Smooth muscle cell (in vitro differentiated cells): ENCODE measurements around the gene ESR1. TPM values are rescaled to one million over a fixed set of nuclear protein-coding genes. Genes with fewer than 3 reads are reported as not detected.

Source experiments
- DNase-seq: peaks from one replicate; lab custom pipeline; 2025; ENCODE audit not compliant: unreplicated experiment; lab: John Stamatoyannopoulos, UW
- H2AFZ ChIP-seq: fragments of 200-600 bp; sonication (generic); 2 replicates; pipeline ENCODE4 v1.6.0; 2016; ENCODE audit warnings: antibody characterized with exemption, low read depth, mild to moderate bottlenecking
- H3F3A ChIP-seq: fragments of 200-600 bp; sonication (generic); 2 replicates; pipeline ENCODE4 v1.6.0; 2017; ENCODE audit warnings: antibody characterized with exemption, low read depth
- H3K27ac ChIP-seq: fragments of 200-600 bp; sonication (generic); 2 replicates; pipeline ENCODE4 v1.5.1; 2016; ENCODE audit warnings: low read depth, mild to moderate bottlenecking
- H3K27me3 ChIP-seq: fragments of 200-600 bp; sonication (generic); 2 replicates; pipeline ENCODE4 v1.6.1; 2016; ENCODE audit warnings: low read depth, mild to moderate bottlenecking
- H3K36me3 ChIP-seq: fragments of 200-600 bp; sonication (generic); 2 replicates; pipeline ENCODE4 v1.5.1; 2016; ENCODE audit warnings: low read depth
- H3K4me1 ChIP-seq: fragments of 200-600 bp; sonication (generic); 2 replicates; pipeline ENCODE4 v1.5.1; 2016; ENCODE audit warnings: low read depth
- H3K4me2 ChIP-seq: fragments of 200-600 bp; sonication (generic); 2 replicates; pipeline ENCODE4 v1.6.0; 2016; ENCODE audit warnings: mild to moderate bottlenecking
- H3K4me3 ChIP-seq: fragments of 200-600 bp; sonication (generic); 2 replicates; pipeline ENCODE4 v1.5.1; 2016; ENCODE audit warnings: mild to moderate bottlenecking
- H3K79me2 ChIP-seq: fragments of 200-600 bp; sonication (generic); 2 replicates; pipeline ENCODE4 v1.6.0; 2016; ENCODE audit warnings: low read depth, mild to moderate bottlenecking
- H3K9ac ChIP-seq: fragments of 200-600 bp; sonication (generic); 2 replicates; pipeline ENCODE4 v1.6.0; 2016; ENCODE audit warnings: low read depth
- H3K9me3 ChIP-seq: fragments of 200-600 bp; sonication (generic); replicated peaks from 2 replicates; pipeline ENCODE4 v1.5.1; 2016; ENCODE audit warnings: low read depth
- H4K20me1 ChIP-seq: fragments of 200-600 bp; sonication (generic); 2 replicates; pipeline ENCODE4 v1.6.0; 2016; ENCODE audit warnings: low read depth
- WGBS: methylation state at CpG from one replicate; pipeline ENCODE4 v1.1.7; 2016; ENCODE audit warnings: low lambda C conversion rate; 5-methylcytosine and 5-hydroxymethylcytosine counted together
- polyA plus RNA-seq: library from polyadenylated mRNA; unstranded; fragments of >200 nt; fragmentation: Nextera tagmentation; extraction: Ambion mirVana; gene quantifications from 2 replicates; pipeline ENCODE4 v1.2.1, GENCODE V29; 2016
- total RNA-seq: library from RNA; depleted of rRNA; stranded (reverse); fragments of >200 nt; gene quantifications from 2 replicates; pipeline ENCODE4 v1.2.3, GENCODE V29; 2014
- TF ChIP-seq, protein P1 (sequence below): fragments of 200-600 bp; sonication (generic); IDR thresholded peaks from 2 replicates; pipeline ENCODE4 v1.5.1; 2017; ENCODE audit warnings: borderline replicate concordance, mild to moderate bottlenecking, antibody characterized with exemption; ENCODE audit not compliant: insufficient read depth, poor library complexity, severe bottlenecking

Gene ESR1
- total and polyA plus RNA-seq, 2 experiments from 2014 or later = 0.16 TPM; not detected in 1

DNA sequence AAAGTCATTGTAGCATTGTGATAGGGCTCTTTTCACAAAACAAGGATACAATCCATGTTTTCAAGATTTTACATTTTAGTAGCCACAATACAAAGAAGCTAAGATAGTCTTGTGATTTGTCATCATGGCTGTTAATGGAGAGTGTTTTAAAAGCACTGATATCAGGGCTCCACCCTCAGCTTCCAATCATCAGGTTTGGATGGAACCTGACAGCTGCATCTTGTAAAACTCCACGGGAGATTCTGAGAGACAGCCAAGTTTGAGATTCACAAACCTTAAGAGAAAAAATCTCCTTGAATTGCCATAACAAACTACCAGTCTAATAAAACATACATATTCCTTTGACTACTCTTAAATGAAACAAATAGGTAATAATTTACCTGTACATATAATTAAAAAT, 280.2 kb downstream of the ESR1 start:
- no peak overlapping the region for H3K4me3 ChIP-seq
- no peak overlapping the region for H3K4me2 ChIP-seq
- no peaks in the 10 kb centered on the region for H3K27me3 ChIP-seq
- WGBS = 42% methylated on average over 1 of the region's 1 CpG
- H3K36me3 ChIP-seq = no peaks in the 10 kb centered on the region
- TF ChIP-seq, protein P1, sequence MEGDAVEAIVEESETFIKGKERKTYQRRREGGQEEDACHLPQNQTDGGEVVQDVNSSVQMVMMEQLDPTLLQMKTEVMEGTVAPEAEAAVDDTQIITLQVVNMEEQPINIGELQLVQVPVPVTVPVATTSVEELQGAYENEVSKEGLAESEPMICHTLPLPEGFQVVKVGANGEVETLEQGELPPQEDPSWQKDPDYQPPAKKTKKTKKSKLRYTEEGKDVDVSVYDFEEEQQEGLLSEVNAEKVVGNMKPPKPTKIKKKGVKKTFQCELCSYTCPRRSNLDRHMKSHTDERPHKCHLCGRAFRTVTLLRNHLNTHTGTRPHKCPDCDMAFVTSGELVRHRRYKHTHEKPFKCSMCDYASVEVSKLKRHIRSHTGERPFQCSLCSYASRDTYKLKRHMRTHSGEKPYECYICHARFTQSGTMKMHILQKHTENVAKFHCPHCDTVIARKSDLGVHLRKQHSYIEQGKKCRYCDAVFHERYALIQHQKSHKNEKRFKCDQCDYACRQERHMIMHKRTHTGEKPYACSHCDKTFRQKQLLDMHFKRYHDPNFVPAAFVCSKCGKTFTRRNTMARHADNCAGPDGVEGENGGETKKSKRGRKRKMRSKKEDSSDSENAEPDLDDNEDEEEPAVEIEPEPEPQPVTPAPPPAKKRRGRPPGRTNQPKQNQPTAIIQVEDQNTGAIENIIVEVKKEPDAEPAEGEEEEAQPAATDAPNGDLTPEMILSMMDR = no peak
- H3K9ac ChIP-seq = no peak overlapping the region
- H3K27ac ChIP-seq = no peak overlapping the region
- DNase-seq = no peak
- peaks cover 13% of the 10 kb centered on the region for H3F3A ChIP-seq
- no peaks in the 10 kb centered on the region for H3K9me3 ChIP-seq
- peaks cover 2% of the 10 kb centered on the region for H3K4me1 ChIP-seq
- H4K20me1 ChIP-seq = no peaks in the 10 kb centered on the region
- no peaks in the 10 kb centered on the region for H3K79me2 ChIP-seq
- no peak overlapping the region for H2AFZ ChIP-seq

DNA sequence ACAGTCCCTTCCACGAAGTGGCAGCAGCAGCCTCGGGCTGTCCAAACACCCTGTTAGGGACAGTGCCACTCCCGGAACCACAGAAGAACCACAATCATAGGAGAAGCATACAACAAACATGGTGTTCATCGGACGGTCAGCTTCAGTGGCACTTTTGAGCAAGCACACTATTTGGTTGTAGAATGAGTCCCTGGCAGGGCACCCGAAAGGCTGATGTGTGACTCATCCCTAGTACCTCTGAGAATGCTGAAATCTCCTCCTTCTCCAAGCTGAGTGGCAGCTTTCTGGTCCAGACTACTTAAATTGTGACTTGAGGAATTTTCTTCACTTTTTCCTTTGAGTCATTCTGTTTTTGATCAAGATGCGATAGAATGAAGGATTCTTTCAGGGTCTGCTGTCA, 282.5 kb downstream of the ESR1 start:
- Histone ChIP-seq H3K36me3 (no peaks in the 10 kb centered on the region), H3K4me2 (no peak overlapping the region), H3K27me3 (no peaks in the 10 kb centered on the region), H3K9ac (no peak overlapping the region), H3K4me3 (no peak overlapping the region), H3F3A (peaks cover 15% of the 10 kb centered on the region), H4K20me1 (no peaks in the 10 kb centered on the region), H2AFZ (no peak overlapping the region), H3K9me3 (no peaks in the 10 kb centered on the region), H3K4me1 (peaks cover 2% of the 10 kb centered on the region), H3K79me2 (no peaks in the 10 kb centered on the region), H3K27ac (no peak overlapping the region)
- no peak for DNase-seq
- WGBS = 71% methylated on average over 7 of the region's 7 CpGs
- TF ChIP-seq, protein P1 = no peak

DNA sequence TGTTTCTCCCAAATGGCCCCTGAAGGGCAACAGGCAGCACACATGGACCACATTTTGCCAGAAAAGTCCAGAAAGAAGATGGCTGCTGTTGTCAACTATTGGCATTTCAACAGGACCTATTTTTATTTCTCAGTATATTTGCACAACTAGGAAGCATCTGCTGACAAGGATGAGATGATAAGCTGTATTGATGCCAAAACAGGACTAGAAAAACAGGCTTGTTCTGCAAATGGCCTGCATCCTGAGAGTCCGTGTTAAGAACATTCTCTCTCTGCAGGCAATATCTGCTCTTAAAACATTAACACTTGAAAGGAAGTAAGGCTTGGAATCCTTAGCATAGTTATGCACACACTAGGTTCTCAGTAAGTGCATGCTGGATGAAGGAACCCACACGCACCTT, 283.7 kb downstream of the ESR1 start:
- H3K27ac ChIP-seq = no peak overlapping the region
- H3K9me3 ChIP-seq = no peaks in the 10 kb centered on the region
- DNase-seq = no peak
- H4K20me1 ChIP-seq = no peaks in the 10 kb centered on the region
- no peak overlapping the region for H3K4me2 ChIP-seq
- no peaks in the 10 kb centered on the region for H3K36me3 ChIP-seq
- H3K79me2 ChIP-seq = no peaks in the 10 kb centered on the region
- H2AFZ ChIP-seq = no peak overlapping the region
- no peak overlapping the region for H3K9ac ChIP-seq
- no peak overlapping the region for H3K4me3 ChIP-seq
- WGBS = 71% methylated on average over 2 of the region's 2 CpGs
- peaks cover 12% of the 10 kb centered on the region for H3F3A ChIP-seq
- TF ChIP-seq, protein P1 = no peak
- H3K27me3 ChIP-seq = no peaks in the 10 kb centered on the region
- H3K4me1 ChIP-seq = no peaks in the 10 kb centered on the region

DNA sequence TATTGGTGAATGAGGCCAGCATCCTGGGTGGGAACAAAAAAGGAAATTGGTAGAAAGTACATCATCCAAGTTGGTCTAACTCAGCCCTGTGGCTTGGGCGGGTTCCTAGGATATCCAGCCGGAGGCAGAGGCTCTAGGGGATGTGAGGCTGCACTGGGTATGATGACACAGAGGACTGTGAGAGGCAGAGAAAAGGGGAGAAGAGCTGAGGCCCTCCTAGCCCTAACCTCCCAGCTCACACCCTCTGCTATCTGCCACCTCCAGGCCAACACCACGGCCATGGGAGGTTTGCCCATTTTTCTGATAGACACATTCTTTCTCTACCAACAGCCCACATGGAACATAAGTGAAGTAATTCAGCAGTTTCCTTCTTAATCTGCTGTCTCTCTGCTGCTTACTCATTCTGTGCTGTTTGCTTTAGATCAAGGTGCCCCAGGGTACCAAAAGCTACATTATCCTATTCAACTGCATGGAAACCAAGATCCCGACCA, 284.4 kb downstream of the ESR1 start:
- H3F3A ChIP-seq = peaks cover 19% of the 10 kb centered on the region
- H4K20me1 ChIP-seq = no peaks in the 10 kb centered on the region
- no peak overlapping the region for H2AFZ ChIP-seq
- H3K27me3 ChIP-seq = no peaks in the 10 kb centered on the region
- 43% methylated on average over 4 of the region's 4 CpGs for WGBS
- no peak overlapping the region for H3K4me3 ChIP-seq
- no peak for DNase-seq
- TF ChIP-seq, protein P1 = no peak
- H3K27ac ChIP-seq = no peak overlapping the region
- H3K9ac ChIP-seq = no peak overlapping the region
- no peaks in the 10 kb centered on the region for H3K79me2 ChIP-seq
- no peaks in the 10 kb centered on the region for H3K9me3 ChIP-seq
- peak overlapping the region; percentile 13 for H3K4me2 ChIP-seq
- H3K4me1 ChIP-seq = peaks cover 4% of the 10 kb centered on the region
- no peaks in the 10 kb centered on the region for H3K36me3 ChIP-seq
